IMR-90 (cell line): ENCODE data around the gene EDA. TPM values are rescaled to one million over a fixed set of nuclear protein-coding genes. Genes with fewer than 3 reads are reported as not detected.
A peak's percentile ranks its signal among the peaks of the same experiment; 100 is the strongest.

Experiments
- ATAC-seq: fragments of 200-7000 bp; cut with Tn5 transposase; 2 replicates; pipeline ENCODE4 v1.9.1; 2020; ENCODE audit warnings: low read depth, mild to moderate bottlenecking, moderate library complexity
- BruUV-seq: library from RNA; stranded (reverse); fragments of 400-500 nt; replicated peaks from 2 replicates; lab custom pipeline; 2021; lab: Mats Ljungman, UMichigan
- CTCF ChIA-PET: fragments of 300-600 bp; formaldehyde crosslinking; extraction: SDS; loops from one replicate; lab custom pipeline; 2021; ENCODE audit warnings: antibody characterized with exemption; lab: Yijun Ruan, JAX
- POLR2A ChIA-PET: fragments of 300-600 bp; sonication (Branson Sonifier 250); formaldehyde crosslinking; loops from one replicate; lab custom pipeline; 2022; ENCODE audit warnings: antibody characterized with exemption; ENCODE audit not compliant: unreplicated experiment; lab: Charles Lee
- DNase-seq: peaks from one replicate; pipeline ENCODE4 v3.0.0; 2013
- H2AFZ ChIP-seq: replicated peaks from 2 replicates; pipeline ENCODE3; 2013; ENCODE audit warnings: low read length, mild to moderate bottlenecking; ENCODE audit not compliant: poor library complexity
- H2AK5ac ChIP-seq: 2 replicates; pipeline ENCODE4 v1.6.1; 2013; ENCODE audit warnings: low read depth, low read length, inconsistent platforms
- H2AK9ac ChIP-seq: replicated peaks from 2 replicates; pipeline ENCODE3; 2013; ENCODE audit warnings: mild to moderate bottlenecking, low read depth, low read length, moderate library complexity; ENCODE audit not compliant: poor library complexity
- H2BK120ac ChIP-seq: 2 replicates; pipeline ENCODE4 v1.6.1; 2013; ENCODE audit warnings: low read depth, low read length, inconsistent platforms
- H2BK15ac ChIP-seq: 3 replicates; pipeline ENCODE4 v1.6.1; 2013; ENCODE audit warnings: low read depth, low read length, inconsistent platforms
- H2BK20ac ChIP-seq: 2 replicates; pipeline ENCODE4 v1.6.1; 2013; ENCODE audit warnings: low read depth, mild to moderate bottlenecking, inconsistent platforms, low read length, moderate library complexity
- H2BK5ac ChIP-seq: 2 replicates; pipeline ENCODE4 v1.6.1; 2013; ENCODE audit warnings: mild to moderate bottlenecking, low read depth, low read length, inconsistent platforms; ENCODE audit not compliant: poor library complexity, severe bottlenecking
- H3K14ac ChIP-seq: replicated peaks from 2 replicates; pipeline ENCODE4 v1.6.1; 2013; ENCODE audit warnings: low read depth, low read length, inconsistent platforms
- H3K18ac ChIP-seq: 2 replicates; pipeline ENCODE4 v1.6.1; 2013; ENCODE audit warnings: low read depth, low read length, control low read depth
- H3K23ac ChIP-seq: 2 replicates; pipeline ENCODE4 v1.6.1; 2013; ENCODE audit warnings: low read depth, low read length, inconsistent platforms
- H3K27ac ChIP-seq: 2 replicates; pipeline ENCODE4 v1.5.1; 2013; ENCODE audit warnings: mild to moderate bottlenecking, control low read depth, low read length; ENCODE audit not compliant: insufficient read depth
- H3K27me3 ChIP-seq: 2 replicates; pipeline ENCODE4 v1.6.1; 2013; ENCODE audit warnings: low read length; ENCODE audit not compliant: control insufficient read depth, insufficient read depth
- H3K36me3 ChIP-seq: 2 replicates; pipeline ENCODE4 v1.6.1; 2013; ENCODE audit warnings: low read length, mixed read lengths; ENCODE audit not compliant: control insufficient read depth, insufficient read depth
- H3K4ac ChIP-seq: 2 replicates; pipeline ENCODE4 v1.6.1; 2013; ENCODE audit warnings: low read depth, low read length, inconsistent platforms
- H3K4me1 ChIP-seq: 2 replicates; pipeline ENCODE4 v1.6.1; 2013; ENCODE audit warnings: low read length, mixed read lengths; ENCODE audit not compliant: control insufficient read depth, insufficient read depth
- H3K4me2 ChIP-seq: 2 replicates; pipeline ENCODE4 v1.6.1; 2013; ENCODE audit warnings: low read depth, mild to moderate bottlenecking, control low read depth, low read length, moderate library complexity
- H3K4me3 ChIP-seq: 2 replicates; pipeline ENCODE4 v1.5.1; 2013; ENCODE audit warnings: low read depth, mild to moderate bottlenecking, control low read depth, low read length, moderate library complexity; ENCODE audit not compliant: insufficient read depth
- H3K56ac ChIP-seq: 2 replicates; pipeline ENCODE4 v1.6.1; 2013; ENCODE audit warnings: low read length, inconsistent platforms; ENCODE audit not compliant: insufficient read depth; ENCODE audit errors: extremely low read depth
- H3K79me1 ChIP-seq, 2 experiments: 2 replicates each; pipeline ENCODE4 v1.6.1; 2013; ENCODE audit warnings: low read length in 2 of 2, inconsistent platforms in 1 of 2, low read depth in 1 of 2
- H3K9ac ChIP-seq: 2 replicates; pipeline ENCODE4 v1.6.1; 2013; ENCODE audit warnings: low read depth, low read length, control low read depth
- H3K9me1 ChIP-seq: 2 replicates; pipeline ENCODE4 v1.6.1; 2013; ENCODE audit warnings: low read length, inconsistent platforms; ENCODE audit not compliant: insufficient read depth
- H3K9me3 ChIP-seq: 2 replicates; pipeline ENCODE4 v1.6.1; 2013; ENCODE audit warnings: low read length; ENCODE audit not compliant: control insufficient read depth, insufficient read depth
- H4K20me1 ChIP-seq: 2 replicates; pipeline ENCODE4 v1.6.1; 2013; ENCODE audit warnings: low read length, inconsistent platforms; ENCODE audit not compliant: insufficient read depth
- H4K5ac ChIP-seq: 2 replicates; pipeline ENCODE4 v1.6.1; 2013; ENCODE audit warnings: mild to moderate bottlenecking, low read depth, low read length, control low read depth
- H4K8ac ChIP-seq, 2 experiments: 2 replicates each; pipeline ENCODE4 v1.6.1; 2013; ENCODE audit warnings: low read depth in 2 of 2, low read length in 2 of 2, control low read depth in 1 of 2, inconsistent platforms in 1 of 2
- H4K91ac ChIP-seq: 2 replicates; pipeline ENCODE4 v1.6.1; 2013; ENCODE audit warnings: low read depth, low read length, inconsistent platforms; ENCODE audit not compliant: insufficient read depth
- MAFK ChIP-seq: IDR thresholded peaks from 2 replicates; pipeline ENCODE4 v1.6.1; 2012; ENCODE audit warnings: low read depth, low read length, improper control_type of control experiment
- NFE2L2 ChIP-seq: fragments of 150-350 bp; IDR thresholded peaks from 2 replicates; pipeline ENCODE4 v1.6.1; 2016; ENCODE audit warnings: low read depth, mild to moderate bottlenecking, low read length
- dilution Hi-C: fragments of 300-500 bp; cut with HindIII; formaldehyde crosslinking; loops from one replicate; pipeline ENCODE4 v1.14.3; 2018; ENCODE audit warnings: low sequenced_read_pairs; ENCODE audit not compliant: unreplicated experiment
- in situ Hi-C: fragments of 300-500 bp; cut with MboI; formaldehyde crosslinking; loops from 3 replicates; pipeline ENCODE4 v1.14.3; 2019; ENCODE audit warnings: low sequenced_read_pairs, inconsistent platforms, mixed read lengths
- intact Hi-C: fragments of 100-400 bp; cut with micrococcal nuclease; formaldehyde crosslinking; loops from 2 replicates; pipeline ENCODE4 v1.10.0; 2022
- polyA plus RNA-seq, 3 experiments: library from polyadenylated mRNA; depleted of rRNA; stranded (reverse); fragments of >200 nt; gene quantifications; 2 replicates each; pipeline ENCODE4 v1.2.3, GENCODE V29; 2012; ENCODE audit warnings: low replicate concordance in 1 of 3
- total RNA-seq: library from RNA; depleted of rRNA; stranded (reverse); fragments of >200 nt; gene quantifications from 2 replicates; pipeline ENCODE4 v1.2.3, GENCODE V29; 2012

Gene EDA
- total and polyA plus RNA-seq, 2 of the 4 experiments (the other 2 are of a cell fraction), result under 0.01 TPM; not detected in 1

DNA sequence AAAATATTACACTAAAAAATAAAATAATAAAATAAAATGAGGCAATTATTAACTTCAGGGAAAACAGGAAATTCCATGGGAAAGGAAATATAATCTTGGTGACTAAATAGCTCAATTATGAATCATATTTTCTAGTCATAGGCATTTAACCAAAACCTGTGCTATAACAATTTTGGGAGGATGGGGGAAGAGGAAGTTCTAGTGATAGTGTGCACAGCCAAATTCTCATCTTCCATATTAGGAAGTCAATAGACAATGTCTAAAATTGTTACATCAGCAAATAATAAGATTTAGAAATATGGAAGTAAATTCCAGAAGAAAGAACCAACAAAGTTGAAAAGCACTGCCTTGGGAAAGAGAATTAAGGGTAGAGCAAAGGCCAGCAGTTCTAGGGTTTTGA is 431.1 kb downstream of the EDA start:
- no peak overlapping the region for H4K5ac ChIP-seq
- no peak for ATAC-seq
- no peak overlapping the region for H3K18ac ChIP-seq
- no peaks in the 10 kb centered on the region for H3K79me1 ChIP-seq
- no peaks in the 10 kb centered on the region for H3K9me3 ChIP-seq
- H2AFZ ChIP-seq, result no peak overlapping the region
- no peak overlapping the region for H3K4me3 ChIP-seq
- peak; percentile 88 for TF ChIP-seq MAFK
- no peak for TF ChIP-seq NFE2L2
- no peak overlapping the region for H3K9ac ChIP-seq
- H3K4me1 ChIP-seq, result peaks cover 2% of the 10 kb centered on the region; the same call in 1 of the 2 replicates
- ChIA-PET POLR2A (no interaction called here), CTCF (no interaction called here)
- no peak overlapping the region for H2BK15ac ChIP-seq
- no peak overlapping the region for H3K56ac ChIP-seq
- in situ Hi-C loops (no loop called here), dilution Hi-C loops (no loop called here), intact Hi-C loops (no loop called here)
- H2AK5ac ChIP-seq, result no peak overlapping the region
- no TSS peak for BruUV-seq
- H3K36me3 ChIP-seq, result no peaks in the 10 kb centered on the region
- H4K91ac ChIP-seq, result no peak overlapping the region
- no peak overlapping the region for H3K14ac ChIP-seq
- no peak overlapping the region for H2AK9ac ChIP-seq
- peaks cover 7% of the 10 kb centered on the region for H3K27me3 ChIP-seq
- H3K27ac ChIP-seq, result no peak overlapping the region
- no peak overlapping the region for H2BK5ac ChIP-seq
- H2BK120ac ChIP-seq, result peak overlapping the region; percentile 46; the same call in 1 of the 2 replicates
- H2BK20ac ChIP-seq, result no peak overlapping the region
- H3K4me2 ChIP-seq, result no peak overlapping the region
- no peaks in the 10 kb centered on the region for H3K9me1 ChIP-seq
- no peak overlapping the region for H4K8ac ChIP-seq
- no peaks in the 10 kb centered on the region for H4K20me1 ChIP-seq
- DNase-seq, result peak; percentile 47
- no peak overlapping the region for H3K4ac ChIP-seq
- no peak overlapping the region for H3K23ac ChIP-seq
